Stimulated activated naive CD4-positive, alpha-beta T cell (primary cell): ENCODE results near the gene HSPG2.
"Not testable (repeated sequence)": the region's sequence is repeated elsewhere in the genome, so short reads cannot be mapped to it uniquely, and the experiment has no call there.

Experiments used
- DNase-seq, 6 experiments: peaks; one replicate each; lab custom pipeline; 2025; lab: John Stamatoyannopoulos, UW

HSPG2 gene

DNA sequence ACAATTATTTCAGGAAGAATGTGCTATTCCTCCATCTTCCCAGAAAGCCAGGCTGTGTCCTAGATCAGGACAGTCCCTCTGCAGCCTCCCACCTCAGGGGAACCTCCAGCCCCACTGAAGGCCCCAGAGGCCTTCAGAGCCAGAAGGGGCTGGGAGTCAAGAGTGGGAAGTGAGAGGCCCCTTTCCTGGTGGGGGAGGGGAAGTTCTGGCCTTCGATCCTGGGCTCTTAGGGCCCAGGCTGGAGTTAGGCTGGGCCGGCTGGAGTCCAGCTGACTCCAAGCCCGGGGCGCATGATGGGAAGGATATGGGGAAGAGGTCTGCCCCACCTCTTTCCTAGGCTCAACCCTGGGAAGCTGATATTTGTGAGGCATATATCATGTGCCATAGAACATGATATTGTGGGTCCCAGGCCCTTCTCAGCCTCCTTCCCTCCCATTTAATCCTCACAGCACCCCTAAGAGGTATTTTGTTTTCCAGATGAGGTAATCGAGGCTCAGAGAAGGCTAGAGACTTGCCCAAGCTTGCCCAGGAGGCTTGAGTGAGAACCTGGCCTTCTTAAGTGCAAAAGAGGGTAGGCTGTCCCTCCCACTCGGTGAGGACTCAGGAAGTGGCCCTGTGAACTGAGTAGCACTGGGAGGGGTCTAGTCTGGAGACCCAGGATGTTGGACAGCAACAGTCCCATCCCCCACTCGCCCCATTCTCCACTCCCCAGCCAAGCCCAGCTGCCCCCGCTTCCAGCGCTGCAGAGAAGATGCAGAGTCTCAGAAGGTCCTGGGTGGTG, 18.6 kb upstream of the HSPG2 start:
- DNase-seq, result no peak

DNA sequence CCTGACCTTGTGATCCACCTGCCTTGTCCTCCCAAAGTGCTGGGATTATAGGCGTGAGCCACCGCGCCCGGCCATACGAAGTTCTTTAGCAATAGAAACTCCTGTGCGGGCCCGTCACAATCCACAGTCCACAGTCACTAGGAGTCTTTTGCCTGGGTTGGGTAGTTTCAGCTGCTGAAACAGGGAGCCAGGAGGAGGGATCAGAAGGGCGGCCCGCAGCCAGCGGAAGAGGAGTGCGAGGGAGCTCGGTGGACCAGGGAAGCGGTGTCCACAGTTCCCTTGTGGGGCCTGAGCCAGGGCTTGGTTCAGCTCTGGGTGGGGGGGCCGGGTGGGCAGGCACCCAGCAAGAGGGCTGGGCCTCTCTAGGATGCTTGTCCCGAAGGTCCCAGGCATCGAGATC, 17.9 kb upstream of the HSPG2 start:
- DNase-seq, result no peak

DNA sequence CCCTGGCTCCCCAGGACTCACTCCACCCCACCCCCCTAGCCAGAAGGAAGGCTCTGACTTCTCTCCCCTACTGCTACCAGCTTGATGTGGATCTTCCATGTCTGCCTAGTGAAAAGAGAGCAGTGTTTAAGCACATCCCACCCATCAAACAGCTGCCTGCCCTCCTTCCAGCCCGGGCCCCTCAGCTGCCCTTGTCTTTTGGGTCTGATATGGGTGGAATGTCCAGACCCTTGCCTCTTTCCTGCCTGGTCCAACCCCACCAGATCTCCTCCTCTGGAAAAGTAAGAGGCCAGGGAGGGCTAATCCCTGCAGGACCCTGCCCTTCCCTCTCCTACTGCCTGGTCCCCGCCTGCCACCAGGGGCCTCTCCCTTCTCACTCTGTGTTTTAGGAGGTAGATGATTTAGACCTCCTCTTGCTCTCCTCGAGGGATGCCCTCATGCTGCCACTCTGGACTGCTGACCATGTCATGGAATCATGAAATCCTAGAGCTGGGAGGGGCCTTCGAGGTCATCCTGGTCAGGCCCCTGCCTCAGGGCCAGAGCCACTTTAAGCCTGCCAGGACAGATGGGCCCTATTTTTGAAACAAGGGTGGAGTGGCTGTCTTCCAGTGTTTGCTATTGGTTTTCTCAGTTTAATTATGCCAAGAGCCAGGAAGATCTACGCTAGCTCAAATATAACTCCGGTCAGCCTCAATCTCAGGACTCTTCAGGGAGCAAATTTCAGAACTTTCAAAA, 15.8 kb upstream of the HSPG2 start:
- no peak for DNase-seq

DNA sequence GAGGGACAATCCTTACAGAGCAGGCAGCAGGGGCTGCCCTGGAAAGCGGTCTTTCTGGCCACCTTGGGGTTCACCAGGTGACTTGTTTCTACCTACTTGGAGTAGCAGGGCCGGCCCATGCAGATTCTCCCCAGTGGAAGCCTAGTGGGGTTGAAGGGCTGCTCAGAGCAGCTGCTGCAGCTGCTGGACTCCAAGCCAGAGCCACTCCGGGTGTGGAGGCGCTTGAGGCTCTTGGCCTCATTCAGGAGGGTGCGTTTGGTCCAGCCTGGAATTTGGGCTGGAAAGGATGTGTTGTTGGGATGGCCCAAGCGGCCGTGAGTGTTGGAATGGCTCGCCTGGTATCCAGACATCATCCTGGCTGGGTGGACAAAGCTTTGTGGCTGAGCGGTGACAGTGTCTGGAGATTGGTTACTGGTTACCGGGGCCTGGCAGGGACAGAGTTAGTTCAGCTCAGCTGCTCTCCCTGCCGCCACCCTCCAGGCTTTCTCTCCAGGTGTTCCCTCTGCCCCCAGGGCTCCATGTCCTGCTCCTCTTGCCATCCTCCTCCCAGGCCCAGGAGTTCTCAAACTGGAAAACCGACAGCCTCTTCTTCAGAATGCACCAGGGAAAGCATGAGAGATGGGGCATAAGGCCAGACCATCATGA, 14.2 kb upstream of the HSPG2 start:
- DNase-seq, result no peak

DNA sequence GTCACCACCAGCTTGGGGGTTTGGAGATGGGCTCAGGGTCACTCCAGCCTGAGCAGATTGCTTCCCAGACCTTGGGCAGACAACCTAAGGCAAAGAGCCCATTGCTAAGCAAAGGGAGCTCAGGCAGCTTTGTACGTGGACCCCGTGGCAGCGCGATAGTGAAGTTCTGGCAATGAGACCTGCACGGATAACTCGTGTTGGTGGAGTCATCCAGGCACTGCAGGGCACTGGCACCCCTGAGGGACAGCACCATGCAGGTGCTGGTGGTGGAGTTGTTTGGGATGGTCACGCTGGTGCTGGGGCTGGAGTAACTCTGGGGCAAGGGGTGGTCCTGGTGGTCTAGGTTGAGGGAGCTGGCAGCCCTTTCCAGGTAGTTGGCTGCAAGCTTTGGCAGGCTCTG, 13.6 kb upstream of the HSPG2 start:
- DNase-seq, result no peak

DNA sequence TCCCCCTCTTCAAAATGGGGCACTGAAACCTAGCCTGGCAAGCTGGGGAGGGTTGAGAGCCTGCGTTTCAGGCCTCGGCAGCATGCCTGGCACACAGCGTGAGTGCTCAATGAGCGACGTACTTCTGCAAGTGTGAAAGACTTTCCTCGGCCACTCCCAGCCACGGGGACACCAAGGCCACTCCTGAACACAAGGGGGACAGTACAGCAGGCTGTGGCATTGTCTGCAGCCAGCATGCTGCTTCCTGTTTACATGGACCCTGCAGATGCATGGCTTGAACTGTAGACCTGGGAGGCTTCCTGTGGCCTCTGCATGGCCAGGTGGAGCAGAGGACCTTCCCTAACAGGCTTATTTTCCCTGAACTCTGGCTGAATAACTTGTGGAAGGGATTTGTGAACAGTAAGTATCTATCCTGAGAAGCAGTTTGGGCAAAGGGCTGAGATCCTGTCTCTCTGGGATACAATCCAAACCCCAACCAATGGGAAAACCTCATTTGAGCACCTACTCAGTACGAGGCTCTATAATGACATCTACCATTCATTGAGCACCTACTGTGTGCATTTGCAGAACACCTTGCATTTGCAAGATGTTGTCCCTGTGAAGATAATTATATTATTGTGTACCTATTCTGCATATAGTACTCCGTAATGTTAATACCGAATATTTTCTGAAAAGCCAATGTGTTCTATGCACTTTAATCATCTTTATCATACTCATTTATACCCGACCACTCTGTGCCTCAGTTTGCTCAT, 9.9 kb upstream of the HSPG2 start:
- no peak for DNase-seq

DNA sequence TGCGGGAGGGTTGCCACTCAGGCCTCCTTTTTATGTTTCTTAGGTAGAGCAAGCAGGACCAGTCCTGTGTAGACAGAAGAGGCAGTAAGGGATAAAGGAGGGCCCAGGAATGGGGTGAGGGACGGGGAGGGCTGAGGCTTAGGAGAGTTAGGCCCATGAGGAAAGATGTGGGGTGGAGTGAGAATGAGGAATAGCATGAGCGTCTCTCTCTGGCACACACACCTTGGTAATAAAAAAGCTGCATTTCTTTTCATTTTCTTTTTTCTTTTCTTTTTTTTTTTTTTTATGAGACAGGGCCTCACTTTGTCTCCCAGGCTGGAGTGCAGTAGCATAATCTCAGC, 7.6 kb upstream of the HSPG2 start:
- DNase-seq, result no peak

DNA sequence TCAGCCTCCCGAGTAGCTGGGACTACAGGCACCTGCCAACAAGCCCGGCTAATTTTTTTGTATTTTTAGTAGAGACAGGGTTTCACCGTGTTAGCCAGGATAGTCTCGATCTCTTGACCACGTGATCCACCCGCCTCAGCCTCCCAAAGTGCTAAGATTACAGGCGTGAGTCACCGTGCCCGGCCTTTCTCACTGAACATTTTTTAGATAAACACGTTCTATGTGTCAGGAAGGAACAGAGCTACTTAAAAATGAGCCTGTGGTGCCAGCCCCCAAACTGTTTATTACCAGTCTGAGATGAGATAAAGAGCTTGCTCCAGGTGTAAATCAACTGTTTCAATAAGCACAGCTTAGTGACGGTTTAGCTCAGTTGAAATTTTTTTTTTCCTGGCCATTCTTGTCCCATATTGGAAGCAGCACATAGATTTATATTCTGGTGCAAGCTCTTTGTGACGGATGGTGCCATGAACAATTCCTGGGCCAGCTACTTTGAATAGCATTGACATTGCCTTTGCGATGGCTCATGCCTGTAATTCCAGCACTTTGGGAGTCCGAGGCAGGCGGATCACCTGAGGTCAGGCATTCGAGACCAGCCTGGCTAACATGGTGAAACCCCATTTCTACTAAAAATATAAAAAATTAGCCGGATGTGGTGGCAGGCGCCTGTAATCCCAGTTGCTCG, 6.0 kb upstream of the HSPG2 start:
- not testable (repeated sequence) for DNase-seq

DNA sequence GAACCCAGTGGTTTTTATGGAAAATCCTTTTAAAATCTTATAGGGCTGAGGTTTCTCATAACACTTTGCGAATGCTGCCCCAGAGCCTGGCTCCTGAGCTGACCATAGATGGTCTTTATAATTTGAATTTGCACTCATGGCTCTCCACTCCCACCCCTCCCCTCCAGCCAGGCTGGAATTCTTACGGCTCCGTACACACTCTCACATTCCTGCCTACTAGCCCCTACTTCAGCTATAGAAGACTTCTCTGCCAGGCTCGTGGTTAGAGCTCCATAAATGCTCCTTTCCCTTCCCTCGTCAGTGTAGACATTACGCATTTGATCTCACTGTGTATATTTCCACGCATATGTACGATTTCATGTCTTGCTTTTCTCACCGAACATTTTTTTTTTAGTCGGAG, 5.4 kb upstream of the HSPG2 start:
- no peak for DNase-seq

DNA sequence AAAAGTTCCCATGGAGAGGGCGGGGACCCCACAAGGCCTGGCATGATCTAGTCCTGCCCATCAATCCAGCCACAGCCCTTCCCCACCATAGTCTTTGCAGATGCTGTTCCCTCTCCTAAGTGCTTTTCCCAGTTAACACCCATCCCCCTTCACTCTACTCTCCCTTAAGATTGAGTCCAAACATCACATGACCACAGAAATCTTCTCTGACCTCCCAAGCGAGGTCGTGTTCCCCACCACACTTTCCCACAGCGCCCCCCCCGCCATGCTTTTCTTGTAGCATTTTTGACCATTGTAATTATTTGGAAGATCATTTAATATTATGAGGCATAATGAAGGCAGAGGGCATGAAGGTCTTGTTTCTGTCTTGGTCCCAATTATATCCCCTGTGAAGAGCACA, 4.3 kb upstream of the HSPG2 start:
- no peak for DNase-seq

DNA sequence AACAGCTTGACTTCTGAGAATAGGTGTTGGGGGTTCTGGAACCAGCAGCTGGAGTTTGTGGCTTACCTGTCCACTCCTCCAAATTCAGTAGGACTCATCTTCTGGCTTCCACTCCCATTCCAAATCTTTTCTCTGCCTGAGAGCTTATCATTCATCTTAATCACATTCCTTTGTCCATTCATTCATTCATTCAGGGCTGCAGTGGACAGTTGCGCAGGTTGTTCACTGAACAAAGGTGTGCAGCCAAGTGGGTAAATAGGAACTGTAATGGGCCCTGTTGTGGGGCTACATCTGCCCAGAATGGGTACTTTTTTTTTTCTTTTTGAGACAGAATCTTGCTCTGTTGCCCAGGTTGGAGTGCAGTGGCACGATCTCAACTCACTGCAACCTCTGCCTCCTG, 3.4 kb upstream of the HSPG2 start:
- no peak for DNase-seq

DNA sequence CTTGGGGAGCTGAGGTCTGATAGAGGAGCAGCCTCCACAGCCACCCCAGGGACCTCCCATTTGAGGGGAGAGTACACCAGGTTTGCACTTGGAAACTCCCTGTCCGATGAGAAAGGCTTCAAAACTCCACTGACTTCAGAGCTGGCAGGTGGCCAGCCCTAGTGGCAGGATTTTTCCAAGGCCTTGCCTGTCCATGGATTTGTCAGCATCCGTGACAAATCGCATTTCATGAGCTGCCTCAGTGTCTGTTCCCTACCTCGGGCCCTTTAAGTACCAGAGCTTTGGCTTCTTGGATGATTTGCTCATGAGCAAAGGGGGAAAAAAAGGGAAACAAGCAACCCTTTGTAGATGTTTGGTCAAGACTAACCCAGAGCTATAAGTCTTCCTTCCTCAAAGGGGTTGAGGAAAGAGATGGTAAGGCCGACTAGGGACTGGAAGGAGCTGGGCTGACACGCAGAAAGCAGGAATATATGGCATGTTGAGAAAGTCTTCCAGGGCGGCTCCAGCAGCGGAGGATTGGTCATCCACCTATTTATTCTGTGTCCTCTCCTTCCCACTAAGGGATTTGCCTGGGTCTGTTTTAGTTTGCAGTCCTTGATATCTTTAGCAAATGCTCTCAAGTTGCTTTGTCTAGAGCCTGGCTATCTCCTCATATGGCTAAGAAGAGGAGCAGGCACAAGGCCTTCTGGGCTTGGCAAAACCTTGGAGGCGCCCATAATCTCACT, 2.7 kb upstream of the HSPG2 start:
- no peak for DNase-seq

DNA sequence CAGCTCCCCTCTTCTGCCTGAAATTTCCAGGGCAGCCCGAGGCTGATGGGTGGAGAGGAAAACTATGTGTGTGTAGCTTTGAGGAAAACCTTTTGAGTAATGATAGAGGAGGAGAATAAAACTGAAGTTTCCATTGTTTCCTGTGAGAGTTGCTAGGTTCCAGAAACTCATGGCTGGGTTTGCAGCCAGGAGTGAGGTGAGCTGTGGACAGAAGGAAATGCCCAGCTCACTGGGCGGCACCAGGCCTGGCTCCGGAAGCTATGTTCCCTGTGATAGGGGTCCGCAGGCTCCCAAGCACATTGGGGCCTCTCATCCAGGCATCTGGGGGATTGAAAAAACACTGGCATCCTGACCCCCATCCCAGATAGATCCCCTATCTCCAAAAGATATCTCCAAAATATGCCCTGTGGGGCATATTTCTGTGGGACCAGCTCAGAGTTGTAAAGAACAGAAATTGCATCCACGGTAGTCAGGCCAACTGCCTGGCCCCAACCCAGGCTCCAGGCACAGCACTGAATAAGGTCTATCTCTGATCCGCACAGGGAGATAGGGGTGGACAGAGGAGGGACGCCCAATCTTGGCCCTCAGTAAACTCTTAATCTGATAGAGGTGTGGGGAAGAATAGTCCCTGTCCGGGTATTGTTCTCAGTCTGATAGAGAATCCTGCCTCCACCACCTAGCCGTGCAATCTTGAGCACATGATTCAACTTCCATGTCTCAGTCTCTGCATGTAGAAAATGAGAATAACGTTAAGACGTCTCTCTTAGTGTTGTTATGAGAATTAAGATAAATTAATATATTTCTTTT, 1.8 kb upstream of the HSPG2 start:
- no peak for DNase-seq

DNA sequence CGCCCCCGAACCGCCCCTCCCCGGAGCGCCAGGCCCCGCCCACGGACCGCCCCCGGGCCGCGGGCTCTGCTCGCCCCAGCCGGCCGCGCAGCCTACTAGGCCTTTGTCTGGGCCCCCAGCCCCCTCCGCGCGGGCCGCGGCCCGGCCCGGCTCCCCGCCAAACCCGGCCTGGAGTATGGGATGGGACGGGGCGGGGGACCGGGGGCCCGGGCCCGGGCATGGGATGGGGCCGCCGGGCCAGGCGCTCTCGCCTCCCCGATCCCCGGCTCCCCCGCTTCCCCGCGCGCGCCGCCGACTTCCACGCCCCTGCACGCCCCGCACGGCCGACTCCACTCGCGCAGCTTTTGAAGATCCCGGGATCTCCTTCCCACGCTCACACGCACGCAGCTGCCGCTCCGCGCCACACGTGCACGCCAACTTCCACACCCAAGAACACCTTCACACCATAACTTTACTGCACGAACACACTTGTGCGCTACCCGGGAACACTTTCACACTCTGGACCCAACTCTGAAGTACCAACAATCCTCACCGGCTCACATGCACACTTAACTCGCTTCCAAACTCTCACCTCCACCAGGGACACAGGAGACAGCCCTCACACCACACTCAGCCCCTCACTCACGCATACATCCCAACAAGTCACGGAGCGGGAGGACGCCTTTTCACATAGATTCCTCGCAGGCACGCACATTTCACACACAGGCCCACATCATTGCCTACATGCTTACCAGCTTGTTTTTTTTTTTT, 437 bp upstream of the HSPG2 start:
- DNase-seq, result peak; percentile 27 to 82 (median 65)

DNA sequence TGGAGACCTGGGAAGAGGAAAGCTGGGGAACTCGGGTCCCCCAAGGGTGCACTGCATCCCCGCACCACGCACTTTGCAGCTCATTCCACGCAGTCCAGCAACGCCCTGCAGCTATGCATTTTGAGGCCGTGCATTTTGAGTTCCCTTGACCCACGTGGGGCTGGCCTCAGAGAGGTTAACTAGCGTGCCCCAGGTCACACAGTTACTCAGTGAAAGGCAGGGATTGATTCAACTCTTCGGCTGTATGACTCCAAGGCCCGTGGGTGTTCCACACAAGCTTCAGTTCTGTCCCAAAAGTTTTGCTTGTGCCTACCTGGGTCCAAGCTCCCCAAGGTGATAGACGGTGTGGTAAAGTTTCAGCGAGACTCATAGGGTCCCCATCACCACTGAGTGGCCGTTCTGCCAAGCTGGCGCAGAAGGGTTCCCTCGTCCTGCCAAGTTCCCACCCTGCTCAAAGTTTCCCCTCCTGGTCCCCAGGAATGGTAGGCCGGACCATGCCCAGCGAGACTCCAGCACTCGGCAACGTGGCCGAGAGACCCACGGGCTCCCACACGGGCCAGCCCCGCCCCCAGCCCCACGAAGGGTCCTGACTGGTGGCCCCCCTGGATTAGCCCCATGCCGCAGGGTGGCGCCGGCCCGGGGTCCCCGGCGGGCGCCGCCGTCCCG, 611 bp downstream of the HSPG2 start:
- peak in 1 of 6 experiments; percentile 17 for DNase-seq

DNA sequence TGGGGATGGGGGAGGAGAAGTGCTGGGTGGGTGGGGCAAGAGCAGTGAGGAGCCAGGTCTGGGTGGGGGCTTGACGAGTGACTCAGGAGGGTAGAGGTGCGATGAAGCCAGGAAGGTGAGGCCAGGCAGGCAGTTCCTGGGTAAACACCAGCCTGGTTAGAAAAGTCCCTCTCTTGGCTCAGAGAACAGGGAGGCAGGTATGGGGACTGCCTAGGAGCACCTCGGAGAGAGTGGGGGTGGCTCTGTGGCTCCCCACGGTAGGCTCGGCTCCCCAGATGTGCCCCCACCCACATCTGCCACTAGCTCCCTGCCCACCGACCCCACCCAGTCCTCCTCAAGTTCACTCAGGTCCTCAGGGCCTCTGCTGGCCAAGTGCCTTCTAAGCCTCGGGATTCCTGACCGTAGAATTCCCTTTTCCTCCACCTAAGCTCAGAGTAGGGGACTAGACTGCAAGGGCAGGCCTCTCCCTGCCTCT, 1.2 kb downstream of the HSPG2 start:
- no peak for DNase-seq

DNA sequence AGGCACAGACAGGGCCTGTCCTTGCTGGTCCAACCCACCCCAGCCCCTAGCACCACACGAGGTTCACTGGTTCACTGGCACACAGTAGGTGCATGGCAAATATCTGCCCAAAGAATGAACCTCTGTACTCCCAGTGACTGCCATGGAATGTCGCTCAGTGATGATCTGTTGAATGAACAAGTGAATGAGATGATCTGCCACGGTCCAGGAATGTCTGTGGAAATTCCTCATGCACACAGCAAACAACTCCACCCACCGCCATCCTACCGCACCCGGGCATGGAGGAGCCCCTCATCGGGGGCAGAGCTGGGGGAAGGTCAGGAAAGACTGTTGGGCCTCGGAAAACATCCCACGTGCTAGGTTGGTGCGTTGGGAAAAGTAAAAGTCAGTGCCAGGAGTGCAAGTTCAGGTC, 1.7 kb downstream of the HSPG2 start:
- no peak for DNase-seq

DNA sequence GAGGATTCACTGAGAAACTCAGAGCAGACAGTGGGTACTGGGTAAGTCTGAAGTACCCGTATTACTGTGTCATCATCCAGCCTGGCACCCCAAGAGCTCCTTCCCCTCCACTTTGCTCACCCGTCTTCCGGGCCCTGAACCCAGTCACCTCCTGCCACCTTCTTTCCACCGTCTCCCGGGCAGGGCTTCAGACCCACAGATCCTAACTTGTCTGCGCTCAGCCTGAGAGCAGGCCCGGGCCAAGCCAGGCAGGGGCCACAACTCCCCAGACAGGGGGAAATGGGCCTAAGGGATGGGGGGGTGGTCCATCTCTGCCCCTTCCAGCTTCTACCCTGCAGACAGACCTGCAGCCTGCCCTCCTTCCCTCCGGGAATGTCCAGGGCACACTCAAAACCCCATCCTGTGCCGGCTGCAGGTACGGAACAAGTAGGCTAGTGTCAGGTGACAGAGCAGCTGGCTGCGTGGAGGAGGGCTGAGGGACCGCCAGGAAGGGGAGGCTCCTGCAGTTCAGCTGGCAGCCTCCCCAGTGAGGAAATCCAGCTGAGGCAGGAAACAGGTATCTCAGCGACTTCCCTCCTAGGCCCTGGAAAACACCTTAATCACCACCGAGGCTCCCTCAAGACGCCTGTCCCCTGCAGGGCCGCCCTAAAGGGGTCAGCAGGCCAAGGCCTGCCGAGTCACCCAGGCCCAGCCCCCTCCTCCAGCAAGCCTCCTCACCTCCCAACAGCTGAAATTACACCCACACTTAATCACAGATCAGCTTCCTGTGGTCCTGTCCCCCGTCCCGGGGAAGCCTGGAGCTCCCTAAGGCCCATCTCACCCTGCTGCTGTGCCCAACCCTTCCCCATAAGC, 3.5 kb downstream of the HSPG2 start:
- DNase-seq, result peak in 2 of 6 experiments; percentile 19 to 20
